Measurements from ENCODE around the gene RAVER1.

The RAVER1 gene

GRCh38 chr19:10299545-10300458 lies 33.5 kb downstream of the RAVER1 start:
- no peak overlapping the region for H3K4ac ChIP-seq (ENCODE audit: low read depth, low read length)
- H3K18ac ChIP-seq (ENCODE audit: low read length): no peak overlapping the region
- H3K4me1 ChIP-seq (ENCODE audit: control insufficient read depth in 1 of 2, insufficient read depth in 2 of 2, low read length in 2 of 2): peaks cover 0 to 14% of the 10 kb centered on the region in 2 experiments
- peaks cover 14% of the 10 kb centered on the region for H3K9me3 ChIP-seq (ENCODE audit: insufficient read depth, low read depth, low read length)
- H3K79me1 ChIP-seq (ENCODE audit: low read length): no peaks in the 10 kb centered on the region
- no peak overlapping the region for H3K14ac ChIP-seq (ENCODE audit: low read length)
- H3K4me3 ChIP-seq (ENCODE audit: low read depth, low read length): peak overlapping the region; percentile 3
- peaks cover 0 to 7% of the 10 kb centered on the region in 2 experiments for H3K36me3 ChIP-seq (ENCODE audit: control insufficient read depth in 1 of 2, insufficient read depth in 2 of 2, low read length in 2 of 2)
- peaks cover 20% of the 10 kb centered on the region for H3K27me3 ChIP-seq (ENCODE audit: insufficient read depth, low read length)
- H3K27ac ChIP-seq (ENCODE audit: low read depth, low read length): no peak overlapping the region
- H2BK12ac ChIP-seq (ENCODE audit: low read length): no peak overlapping the region
- no peaks in the 10 kb centered on the region for H3K79me2 ChIP-seq (ENCODE audit: control insufficient read depth, insufficient read depth, low read length, poor library complexity)
- no CpG with 5 or more reads among the region's 14 CpGs for WGBS (ENCODE audit: extremely low coverage, insufficient coverage, insufficient read length)
- H3K23ac ChIP-seq (ENCODE audit: low read length): no peak overlapping the region
- H2BK5ac ChIP-seq (ENCODE audit: low read depth, low read length, poor library complexity): no peak overlapping the region
- H2AK5ac ChIP-seq (ENCODE audit: low read length): no peak overlapping the region
- H4K8ac ChIP-seq (ENCODE audit: low read depth, low read length): no peak overlapping the region
- no peak overlapping the region for H3K4me2 ChIP-seq (ENCODE audit: low read length)
- no peak overlapping the region for H2AFZ ChIP-seq (ENCODE audit: insufficient read depth, low read length, poor library complexity)
- H4K12ac ChIP-seq (ENCODE audit: low read depth, low read length): no peak overlapping the region
- no peak for DNase-seq
- H3K9ac ChIP-seq (ENCODE audit: low read length): no peak overlapping the region
- no peak overlapping the region for H4K91ac ChIP-seq (ENCODE audit: low read depth, low read length)
- H2BK120ac ChIP-seq (ENCODE audit: insufficient read depth, low read length, poor library complexity): no peak overlapping the region

- peaks cover 37% of the 10 kb centered on the region for H3K9me3 ChIP-seq (ENCODE audit: insufficient read depth, low read depth, low read length)
- H3K79me2 ChIP-seq (ENCODE audit: control insufficient read depth, insufficient read depth, low read length, poor library complexity): no peaks in the 10 kb centered on the region
- no peak overlapping the region for H4K8ac ChIP-seq (ENCODE audit: low read depth, low read length)
- H3K79me1 ChIP-seq (ENCODE audit: low read length): no peaks in the 10 kb centered on the region
- no peaks in the 10 kb centered on the region for H3K36me3 ChIP-seq (ENCODE audit: control insufficient read depth in 1 of 2, insufficient read depth in 2 of 2, low read length in 2 of 2)
- H3K4ac ChIP-seq (ENCODE audit: low read depth, low read length): no peak overlapping the region
- no peak overlapping the region for H4K12ac ChIP-seq (ENCODE audit: low read depth, low read length)
- no peak overlapping the region for H3K27ac ChIP-seq (ENCODE audit: low read depth, low read length)
- H2BK12ac ChIP-seq (ENCODE audit: low read length): no peak overlapping the region
- H2AFZ ChIP-seq (ENCODE audit: insufficient read depth, low read length, poor library complexity): no peak overlapping the region
- no peak overlapping the region for H3K14ac ChIP-seq (ENCODE audit: low read length)
- H2BK5ac ChIP-seq (ENCODE audit: low read depth, low read length, poor library complexity): no peak overlapping the region
- no CpG with 5 or more reads among the region's 58 CpGs for WGBS (ENCODE audit: extremely low coverage, insufficient coverage, insufficient read length)
- no peak overlapping the region for H3K18ac ChIP-seq (ENCODE audit: low read length)
- H3K27me3 ChIP-seq (ENCODE audit: insufficient read depth, low read length): peaks cover 58% of the 10 kb centered on the region
- H3K23ac ChIP-seq (ENCODE audit: low read length): no peak overlapping the region
- no peak overlapping the region for H3K4me3 ChIP-seq (ENCODE audit: low read depth, low read length)
- no peak for DNase-seq
- H3K9ac ChIP-seq (ENCODE audit: low read length): no peak overlapping the region
- H2BK120ac ChIP-seq (ENCODE audit: insufficient read depth, low read length, poor library complexity): no peak overlapping the region
- peak overlapping the region; percentile 19 for H3K4me2 ChIP-seq (ENCODE audit: low read length)
- H3K4me1 ChIP-seq (ENCODE audit: control insufficient read depth in 1 of 2, insufficient read depth in 2 of 2, low read length in 2 of 2): peaks cover 9 to 26% of the 10 kb centered on the region in 2 experiments
- H4K91ac ChIP-seq (ENCODE audit: low read depth, low read length): no peak overlapping the region
- H2AK5ac ChIP-seq (ENCODE audit: low read length): no peak overlapping the region
Observed at GRCh38 chr19:10295847-10296591, 37.3 kb downstream of the RAVER1 start.

- Histone ChIP-seq H3K79me1 (ENCODE audit: low read length) (no peaks in the 10 kb centered on the region), H4K8ac (ENCODE audit: low read depth, low read length) (no peak overlapping the region), H3K9ac (ENCODE audit: low read length) (no peak overlapping the region), H3K18ac (ENCODE audit: low read length) (no peak overlapping the region), H3K14ac (ENCODE audit: low read length) (no peak overlapping the region), H3K27ac (ENCODE audit: low read depth, low read length) (no peak overlapping the region), H3K4me3 (ENCODE audit: low read depth, low read length) (peak overlapping the region; percentile 37), H4K91ac (ENCODE audit: low read depth, low read length) (no peak overlapping the region), H2BK12ac (ENCODE audit: low read length) (no peak overlapping the region), H3K79me2 (ENCODE audit: control insufficient read depth, insufficient read depth, low read length, poor library complexity) (no peaks in the 10 kb centered on the region), H3K23ac (ENCODE audit: low read length) (no peak overlapping the region), H3K27me3 (ENCODE audit: insufficient read depth, low read length) (peaks cover 64% of the 10 kb centered on the region), H4K12ac (ENCODE audit: low read depth, low read length) (no peak overlapping the region), H2BK120ac (ENCODE audit: insufficient read depth, low read length, poor library complexity) (no peak overlapping the region), H3K9me3 (ENCODE audit: insufficient read depth, low read depth, low read length) (peaks cover 37% of the 10 kb centered on the region), H3K4ac (ENCODE audit: low read depth, low read length) (no peak overlapping the region), H2BK5ac (ENCODE audit: low read depth, low read length, poor library complexity) (no peak overlapping the region), H3K4me1 (ENCODE audit: control insufficient read depth in 1 of 2, insufficient read depth in 2 of 2, low read length in 2 of 2) (peaks cover 9 to 28% of the 10 kb centered on the region in 2 experiments), H3K36me3 (ENCODE audit: control insufficient read depth in 1 of 2, insufficient read depth in 2 of 2, low read length in 2 of 2) (no peaks in the 10 kb centered on the region), H2AK5ac (ENCODE audit: low read length) (no peak overlapping the region), H3K4me2 (ENCODE audit: low read length) (peak overlapping the region; percentile 49), H2AFZ (ENCODE audit: insufficient read depth, low read length, poor library complexity) (no peak overlapping the region)
- DNase-seq: peak in 1 of 2 donors; percentile 27
- no CpG with 5 or more reads among the region's 48 CpGs for WGBS (ENCODE audit: extremely low coverage, insufficient coverage, insufficient read length)
Observed at GRCh38 chr19:10295305-10295846, 38.0 kb downstream of the RAVER1 start.

- Histone ChIP-seq H3K4me2 (ENCODE audit: low read length) (no peak overlapping the region), H4K12ac (ENCODE audit: low read depth, low read length) (no peak overlapping the region), H3K4ac (ENCODE audit: low read depth, low read length) (no peak overlapping the region), H2BK120ac (ENCODE audit: insufficient read depth, low read length, poor library complexity) (no peak overlapping the region), H3K27ac (ENCODE audit: low read depth, low read length) (no peak overlapping the region), H3K4me1 (ENCODE audit: control insufficient read depth in 1 of 2, insufficient read depth in 2 of 2, low read length in 2 of 2) (peaks cover 9 to 31% of the 10 kb centered on the region in 2 experiments), H3K27me3 (ENCODE audit: insufficient read depth, low read length) (peaks cover 74% of the 10 kb centered on the region), H2BK5ac (ENCODE audit: low read depth, low read length, poor library complexity) (no peak overlapping the region), H3K23ac (ENCODE audit: low read length) (no peak overlapping the region), H4K8ac (ENCODE audit: low read depth, low read length) (no peak overlapping the region), H4K91ac (ENCODE audit: low read depth, low read length) (no peak overlapping the region), H2BK12ac (ENCODE audit: low read length) (no peak overlapping the region), H3K4me3 (ENCODE audit: low read depth, low read length) (no peak overlapping the region), H3K9ac (ENCODE audit: low read length) (no peak overlapping the region), H2AFZ (ENCODE audit: insufficient read depth, low read length, poor library complexity) (no peak overlapping the region), H3K79me1 (ENCODE audit: low read length) (no peaks in the 10 kb centered on the region), H3K36me3 (ENCODE audit: control insufficient read depth in 1 of 2, insufficient read depth in 2 of 2, low read length in 2 of 2) (no peaks in the 10 kb centered on the region), H3K18ac (ENCODE audit: low read length) (no peak overlapping the region), H3K14ac (ENCODE audit: low read length) (no peak overlapping the region), H2AK5ac (ENCODE audit: low read length) (no peak overlapping the region), H3K79me2 (ENCODE audit: control insufficient read depth, insufficient read depth, low read length, poor library complexity) (no peaks in the 10 kb centered on the region), H3K9me3 (ENCODE audit: insufficient read depth, low read depth, low read length) (peaks cover 40% of the 10 kb centered on the region)
- DNase-seq: no peak
- no CpG with 5 or more reads among the region's 25 CpGs for WGBS (ENCODE audit: extremely low coverage, insufficient coverage, insufficient read length)
Observed at GRCh38 chr19:10294368-10294697, 39.0 kb downstream of the RAVER1 start.

All from trophoblast cell (in vitro differentiated cells and primary cell).